Measurements from ENCODE around the gene HTRA3. TPM values are rescaled to one million over a fixed set of nuclear protein-coding genes. Genes with fewer than 3 reads are reported as not detected.

Gene HTRA3
- total RNA-seq (2014; rRNA removed; shearing (Covaris generic)): 3.8 and 4.6 TPM in 2 replicates

DNA sequence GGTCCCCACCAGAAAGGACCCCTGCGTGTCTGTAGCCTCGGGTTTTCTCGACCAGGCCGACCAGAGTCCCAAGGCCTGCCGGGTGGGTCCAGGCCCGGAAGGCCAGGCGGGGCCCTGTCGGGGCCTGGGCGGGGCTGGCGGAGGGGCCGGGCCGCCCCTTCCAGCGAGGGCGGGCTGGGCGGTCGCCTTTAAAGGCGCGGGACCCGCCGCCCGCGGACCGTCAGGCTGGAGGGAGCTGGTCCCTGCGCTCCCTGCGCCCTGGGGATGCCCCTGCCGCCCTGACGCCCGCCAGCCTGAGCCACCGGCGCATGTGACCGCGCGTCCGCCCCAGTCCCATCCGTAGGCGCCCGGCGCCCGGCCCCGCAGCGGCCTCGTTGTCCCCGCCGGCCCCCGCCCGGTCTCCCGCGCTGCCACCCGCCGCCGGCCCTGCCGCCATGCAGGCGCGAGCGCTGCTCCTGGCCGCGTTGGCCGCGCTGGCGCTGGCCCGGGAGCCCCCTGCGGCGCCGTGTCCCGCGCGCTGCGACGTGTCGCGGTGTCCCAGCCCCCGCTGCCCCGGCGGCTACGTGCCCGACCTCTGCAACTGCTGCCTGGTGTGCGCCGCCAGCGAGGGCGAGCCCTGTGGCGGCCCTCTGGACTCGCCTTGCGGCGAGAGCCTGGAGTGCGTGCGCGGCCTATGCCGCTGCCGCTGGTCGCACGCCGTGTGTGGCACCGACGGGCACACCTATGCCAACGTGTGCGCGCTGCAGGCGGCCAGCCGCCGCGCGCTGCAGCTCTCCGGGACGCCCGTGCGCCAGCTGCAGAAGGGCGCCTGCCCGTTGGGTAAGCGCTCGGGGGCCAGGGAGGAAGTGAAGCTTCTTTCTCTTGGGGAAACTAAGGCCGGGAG is at the start of gene HTRA3:
Gene HTRA3 (plus strand): TSS at position 220 of the 883 bp plus-strand sequence. CDS start 215 bp downstream, at position 435.
- peak; percentile 96 for DNase-seq
- Histone ChIP-seq H3K27me3 (ENCODE audit: control insufficient read depth, insufficient read depth, low read length) (peaks cover 21% of the 10 kb centered on the region), H3K4me3 (ENCODE audit: insufficient read depth, low read depth, low read length) (peak within 1 kb of the TSS; percentile 42), H3K36me3 (replicated peaks; ENCODE audit: control insufficient read depth, insufficient read depth, low read length) (no peaks in the 10 kb centered on the region)

GRCh38 chr4:8220661-8221450 is 48.7 kb upstream of the HTRA3 start:
- Histone ChIP-seq H3K36me3 (replicated peaks; ENCODE audit: control insufficient read depth, insufficient read depth, low read length) (no peaks in the 10 kb centered on the region), H3K27me3 (ENCODE audit: control insufficient read depth, insufficient read depth, low read length) (no peaks in the 10 kb centered on the region), H3K4me3 (ENCODE audit: insufficient read depth, low read depth, low read length) (no peak overlapping the region)
- DNase-seq: no peak

- DNase-seq: no peak
- Histone ChIP-seq H3K27me3 (ENCODE audit: control insufficient read depth, insufficient read depth, low read length) (no peaks in the 10 kb centered on the region), H3K36me3 (replicated peaks; ENCODE audit: control insufficient read depth, insufficient read depth, low read length) (no peaks in the 10 kb centered on the region), H3K4me3 (ENCODE audit: insufficient read depth, low read depth, low read length) (no peak overlapping the region)
These were observed 48.1 kb upstream of the HTRA3 start for GRCh38 chr4:8221476-8221875.

- no peak for DNase-seq
- no peaks in the 10 kb centered on the region for H3K27me3 ChIP-seq (ENCODE audit: control insufficient read depth, insufficient read depth, low read length)
- no peak overlapping the region for H3K4me3 ChIP-seq (ENCODE audit: insufficient read depth, low read depth, low read length)
- H3K36me3 ChIP-seq (replicated peaks; ENCODE audit: control insufficient read depth, insufficient read depth, low read length): no peaks in the 10 kb centered on the region
These were observed 47.6 kb upstream of the HTRA3 start for GRCh38 chr4:8221985-8222384.

DNA sequence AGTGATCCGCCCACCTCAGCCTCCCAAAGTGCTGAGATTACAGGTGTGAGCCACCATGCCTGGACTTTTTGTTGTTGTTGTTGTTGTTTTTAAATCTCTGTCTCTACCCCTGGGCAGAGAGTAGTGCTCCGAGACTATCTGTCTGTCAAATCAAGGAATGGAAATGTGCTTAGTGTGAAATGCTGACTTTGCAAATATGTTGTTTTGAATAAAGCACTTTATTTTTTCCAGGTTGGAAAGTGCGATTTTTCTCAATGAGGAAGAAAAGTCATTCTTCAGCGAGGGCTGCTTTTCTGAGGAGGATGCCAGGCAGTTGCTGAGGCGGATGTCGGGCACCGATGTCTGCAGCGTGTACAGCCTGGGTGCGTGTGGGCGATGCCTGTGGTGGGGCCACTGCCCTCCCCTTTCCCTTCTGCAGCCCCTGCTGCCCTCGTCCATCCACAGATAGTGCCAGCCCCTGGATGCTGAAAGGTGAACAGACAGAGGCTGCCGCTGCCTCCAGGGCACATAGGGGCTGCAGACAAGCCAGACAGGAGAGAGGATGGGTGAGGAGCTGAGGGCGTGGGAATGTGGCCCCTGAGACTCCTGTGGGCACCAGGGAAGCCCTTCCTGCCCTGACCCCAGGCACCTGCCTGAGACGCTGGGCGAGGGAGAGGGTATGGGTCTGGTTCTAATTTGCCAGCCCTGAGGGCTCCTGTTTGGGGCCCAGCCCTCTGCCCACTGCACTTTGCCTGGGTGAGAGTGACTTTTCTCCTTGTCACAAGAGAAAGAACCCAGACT is 46.8 kb upstream of the HTRA3 start:
- H3K4me3 ChIP-seq (ENCODE audit: insufficient read depth, low read depth, low read length): no peak overlapping the region
- DNase-seq: no peak
- H3K27me3 ChIP-seq (ENCODE audit: control insufficient read depth, insufficient read depth, low read length): no peaks in the 10 kb centered on the region
- no peaks in the 10 kb centered on the region for H3K36me3 ChIP-seq (replicated peaks; ENCODE audit: control insufficient read depth, insufficient read depth, low read length)

DNA sequence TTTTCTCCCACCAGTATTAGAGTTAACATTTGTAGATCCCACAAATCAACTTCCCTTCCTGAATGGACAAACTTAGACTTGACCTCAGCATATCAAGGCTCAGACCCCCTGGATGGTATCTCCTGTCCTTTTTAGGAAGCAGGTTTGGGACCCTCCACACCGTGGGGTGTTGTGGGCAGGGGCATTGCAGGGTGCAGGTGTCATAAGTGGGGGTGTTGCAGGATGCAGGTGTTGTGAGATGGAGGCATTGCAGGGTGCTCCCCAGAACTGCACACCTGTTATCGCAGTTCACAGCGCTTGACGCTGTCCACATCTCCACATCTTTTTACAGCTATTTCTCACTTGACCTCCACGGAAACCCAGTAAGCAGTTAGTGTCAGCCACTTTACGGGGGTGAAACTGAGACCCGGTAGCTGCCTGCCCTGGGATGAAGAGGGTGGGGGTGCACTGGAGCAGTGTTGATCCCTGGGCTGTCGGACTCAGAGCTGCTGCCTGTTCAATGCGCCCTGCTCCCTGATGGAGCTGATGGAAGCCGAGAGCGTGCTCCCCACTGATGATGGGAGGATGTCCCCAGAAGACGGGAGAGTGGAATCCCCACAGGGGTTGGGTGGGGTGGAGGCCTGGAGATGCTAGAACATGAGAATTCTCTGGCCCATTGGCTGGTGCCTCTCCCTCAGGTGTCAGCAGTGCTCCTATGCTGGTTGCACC is 45.1 kb upstream of the HTRA3 start:
- no peaks in the 10 kb centered on the region for H3K27me3 ChIP-seq (ENCODE audit: control insufficient read depth, insufficient read depth, low read length)

DNA sequence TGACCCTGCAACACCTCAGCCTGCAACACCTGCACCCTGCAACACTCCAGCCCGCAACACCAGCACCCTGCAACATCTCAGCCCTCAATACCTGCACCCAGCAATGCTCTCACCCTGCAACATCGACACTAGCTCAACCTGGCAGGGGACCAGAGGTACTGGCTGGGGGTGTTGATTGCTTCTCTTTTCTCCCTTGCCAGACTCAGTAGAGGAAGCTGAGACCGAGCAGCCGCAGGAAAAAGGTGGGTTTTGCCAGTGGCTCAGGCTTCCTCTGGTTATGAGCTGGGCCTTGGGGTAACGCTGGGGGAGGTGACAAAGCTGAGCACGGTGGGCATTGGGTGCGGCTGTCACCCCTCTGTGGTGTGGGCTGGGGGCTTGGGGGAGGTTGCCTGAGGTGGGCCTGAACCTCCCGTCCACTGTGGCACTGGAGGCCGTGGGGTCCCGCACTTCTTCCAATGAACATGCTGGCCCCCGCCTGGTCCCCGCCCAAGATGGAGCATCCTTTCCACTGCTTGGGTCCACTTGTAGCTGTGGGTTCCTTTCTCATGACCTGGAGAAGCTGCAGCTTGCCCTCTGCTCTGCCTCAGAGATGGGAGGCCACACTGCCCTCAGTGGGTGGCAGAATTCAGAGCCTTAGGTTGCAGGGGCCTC is 44.5 kb upstream of the HTRA3 start:
- no peak overlapping the region for H3K4me3 ChIP-seq (ENCODE audit: insufficient read depth, low read depth, low read length)
- no peak for DNase-seq

More for the DNA sequence above, 45.1 kb upstream of the HTRA3 start:
- DNase-seq: no peak
- no peaks in the 10 kb centered on the region for H3K36me3 ChIP-seq (replicated peaks; ENCODE audit: control insufficient read depth, insufficient read depth, low read length)
- no peak overlapping the region for H3K4me3 ChIP-seq (ENCODE audit: insufficient read depth, low read depth, low read length)

DNA sequence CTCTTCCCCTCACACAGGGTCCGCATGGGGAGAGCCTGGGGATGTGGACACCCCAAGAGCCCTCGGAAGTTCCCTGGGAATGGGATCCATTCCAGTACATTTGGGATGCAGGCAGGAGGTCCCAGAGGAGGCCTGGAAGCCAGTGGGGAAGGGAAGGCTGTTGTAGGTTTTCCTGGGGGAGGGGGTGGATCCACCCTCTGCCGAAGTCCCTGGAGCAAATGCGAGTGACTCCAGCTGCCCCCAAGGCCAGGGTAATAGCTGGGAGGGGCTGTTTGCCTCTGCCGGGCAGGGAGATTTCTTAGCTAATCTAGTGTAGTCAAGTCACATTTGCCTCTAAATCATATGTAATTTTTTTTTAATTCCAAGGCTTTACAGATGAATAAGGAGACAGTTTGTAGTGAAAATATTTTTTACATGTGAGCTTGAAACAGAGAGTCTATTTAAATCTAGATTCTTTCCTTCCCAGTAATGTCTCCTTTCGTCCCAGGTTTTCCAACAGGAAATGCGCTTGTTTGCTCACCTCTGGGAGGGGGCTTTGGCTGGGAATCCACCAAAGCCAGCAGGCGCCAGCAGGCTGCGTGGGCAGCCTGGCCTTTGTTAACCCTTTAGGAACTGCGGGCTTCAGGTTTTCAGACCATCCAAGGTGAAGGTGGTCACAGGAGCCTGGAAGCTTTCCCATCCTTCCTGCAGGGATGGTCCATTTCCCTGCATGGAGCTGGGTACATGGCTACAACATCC is 43.7 kb upstream of the HTRA3 start:
- Histone ChIP-seq H3K27me3 (ENCODE audit: control insufficient read depth, insufficient read depth, low read length) (no peaks in the 10 kb centered on the region), H3K4me3 (ENCODE audit: insufficient read depth, low read depth, low read length) (no peak overlapping the region), H3K36me3 (replicated peaks; ENCODE audit: control insufficient read depth, insufficient read depth, low read length) (no peaks in the 10 kb centered on the region)
- peak; percentile 86 for DNase-seq

More for the DNA sequence above, 44.5 kb upstream of the HTRA3 start:
- H3K36me3 ChIP-seq (replicated peaks; ENCODE audit: control insufficient read depth, insufficient read depth, low read length): no peaks in the 10 kb centered on the region
- no peaks in the 10 kb centered on the region for H3K27me3 ChIP-seq (ENCODE audit: control insufficient read depth, insufficient read depth, low read length)

- H3K36me3 ChIP-seq (replicated peaks; ENCODE audit: control insufficient read depth, insufficient read depth, low read length): no peaks in the 10 kb centered on the region
- no peak for DNase-seq
- H3K4me3 ChIP-seq (ENCODE audit: insufficient read depth, low read depth, low read length): no peak overlapping the region
- H3K27me3 ChIP-seq (ENCODE audit: control insufficient read depth, insufficient read depth, low read length): no peaks in the 10 kb centered on the region
These were observed 42.3 kb upstream of the HTRA3 start for GRCh38 chr4:8227201-8227770.

DNA sequence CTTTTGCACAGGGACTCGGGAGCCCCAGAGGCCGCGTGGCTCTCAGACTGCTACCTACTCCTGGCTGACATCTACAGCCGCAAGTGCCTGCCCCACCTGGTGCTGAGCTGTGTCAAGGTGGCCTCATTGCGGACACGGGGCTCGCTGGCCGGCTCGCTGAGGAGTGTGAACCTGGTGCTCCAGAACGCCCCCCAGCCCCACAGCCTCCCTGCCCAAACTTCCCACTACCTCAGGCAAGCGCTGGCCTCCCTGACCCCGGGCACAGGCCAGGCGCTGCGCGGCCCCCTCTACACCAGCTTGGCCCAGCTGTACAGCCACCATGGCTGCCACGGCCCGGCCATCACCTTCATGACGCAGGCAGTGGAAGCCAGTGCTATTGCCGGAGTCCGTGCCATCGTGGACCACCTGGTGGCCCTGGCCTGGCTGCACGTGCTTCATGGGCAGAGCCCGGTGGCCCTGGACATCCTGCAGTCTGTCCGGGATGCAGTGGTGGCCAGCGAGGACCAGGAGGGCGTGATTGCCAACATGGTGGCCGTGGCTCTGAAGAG is 41.7 kb upstream of the HTRA3 start:
- Histone ChIP-seq H3K4me3 (ENCODE audit: insufficient read depth, low read depth, low read length) (no peak overlapping the region), H3K27me3 (ENCODE audit: control insufficient read depth, insufficient read depth, low read length) (no peaks in the 10 kb centered on the region)

GRCh38 chr4:8228319-8229250 is 41.0 kb upstream of the HTRA3 start:
- Histone ChIP-seq H3K36me3 (replicated peaks; ENCODE audit: control insufficient read depth, insufficient read depth, low read length) (no peaks in the 10 kb centered on the region), H3K27me3 (ENCODE audit: control insufficient read depth, insufficient read depth, low read length) (no peaks in the 10 kb centered on the region), H3K4me3 (ENCODE audit: insufficient read depth, low read depth, low read length) (no peak overlapping the region)
- DNase-seq: no peak

More for the DNA sequence above, 41.7 kb upstream of the HTRA3 start:
- no peak for DNase-seq
- no peaks in the 10 kb centered on the region for H3K36me3 ChIP-seq (replicated peaks; ENCODE audit: control insufficient read depth, insufficient read depth, low read length)

Measured in H7 (cell line).